ENCODE results near the gene EFHC1.

The EFHC1 gene

DNA sequence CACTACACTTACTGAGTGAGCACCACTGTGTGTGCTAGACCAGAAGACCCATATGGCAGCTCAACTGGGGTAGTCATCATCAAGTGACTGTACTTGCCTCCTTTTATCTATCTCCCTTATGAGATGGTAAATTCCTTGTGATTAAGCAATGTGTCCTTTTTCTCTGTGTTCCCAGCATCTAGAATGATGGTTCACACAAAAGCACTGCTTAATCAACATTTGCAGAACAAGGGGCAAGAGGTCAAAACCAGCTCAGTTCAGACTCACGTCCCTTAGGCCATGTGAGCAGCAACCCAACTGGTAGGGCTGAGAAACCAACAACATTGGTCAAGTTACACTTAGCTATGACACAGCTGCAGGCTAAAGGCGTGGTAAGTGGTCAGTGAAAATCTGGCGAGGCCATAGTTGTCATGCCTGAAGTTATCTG lies 146.7 kb downstream of the EFHC1 start:
- TF ChIP-seq FOXP2 (optimal IDR thresholded peaks at IDR 0.05; ENCODE audit: control extremely low read depth, extremely low read length, insufficient read depth) = no peak
- TF ChIP-seq EZH2 (IDR thresholded peaks at IDR 0.05) = no peak
- no peak for TF ChIP-seq POLR2AphosphoS5 (IDR thresholded peaks at IDR 0.05; ENCODE audit: borderline replicate concordance, low read depth, low read length)
- Histone ChIP-seq H3K9ac (ENCODE audit: insufficient read length) (no peak overlapping the region), H3K4me3 (no peak overlapping the region), H3K27ac (no peak overlapping the region), H3K36me3 (ENCODE audit: insufficient read depth, low read length) (no peaks in the 10 kb centered on the region), H3K9me3 (ENCODE audit: low read depth, low read length) (no peaks in the 10 kb centered on the region)
- no peak for DNase-seq (ENCODE audit: low read depth, low spot score)

DNA sequence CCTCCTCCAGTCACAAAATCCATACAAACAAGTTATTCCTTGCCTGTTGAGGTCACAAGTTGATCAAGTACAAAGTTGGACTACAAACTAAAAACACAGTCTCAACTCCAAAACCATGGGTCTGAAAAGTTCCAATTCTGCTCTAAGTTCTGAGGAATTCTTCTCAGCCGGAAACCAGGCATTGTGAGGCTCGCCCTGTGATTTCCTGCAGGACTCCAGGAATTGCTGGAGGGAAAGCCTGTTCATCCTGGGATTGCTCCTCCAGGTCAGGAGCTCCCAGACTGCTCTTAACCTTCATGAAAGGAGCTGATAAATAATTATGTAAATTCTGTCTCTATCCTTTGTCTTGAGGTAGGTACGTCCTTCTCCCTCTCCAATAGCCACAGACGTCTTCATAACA lies 148.2 kb downstream of the EFHC1 start:
- TF ChIP-seq EZH2 (IDR thresholded peaks at IDR 0.05) (no peak), FOXP2 (optimal IDR thresholded peaks at IDR 0.05; ENCODE audit: control extremely low read depth, extremely low read length, insufficient read depth) (no peak), POLR2AphosphoS5 (IDR thresholded peaks at IDR 0.05; ENCODE audit: borderline replicate concordance, low read depth, low read length) (no peak)
- H3K4me3 ChIP-seq = no peak overlapping the region
- DNase-seq (ENCODE audit: low read depth, low spot score) = no peak
- H3K36me3 ChIP-seq (ENCODE audit: insufficient read depth, low read length) = no peaks in the 10 kb centered on the region
- H3K27ac ChIP-seq = no peak overlapping the region
- no peak overlapping the region for H3K9ac ChIP-seq (ENCODE audit: insufficient read length)
- no peaks in the 10 kb centered on the region for H3K9me3 ChIP-seq (ENCODE audit: low read depth, low read length)

DNA sequence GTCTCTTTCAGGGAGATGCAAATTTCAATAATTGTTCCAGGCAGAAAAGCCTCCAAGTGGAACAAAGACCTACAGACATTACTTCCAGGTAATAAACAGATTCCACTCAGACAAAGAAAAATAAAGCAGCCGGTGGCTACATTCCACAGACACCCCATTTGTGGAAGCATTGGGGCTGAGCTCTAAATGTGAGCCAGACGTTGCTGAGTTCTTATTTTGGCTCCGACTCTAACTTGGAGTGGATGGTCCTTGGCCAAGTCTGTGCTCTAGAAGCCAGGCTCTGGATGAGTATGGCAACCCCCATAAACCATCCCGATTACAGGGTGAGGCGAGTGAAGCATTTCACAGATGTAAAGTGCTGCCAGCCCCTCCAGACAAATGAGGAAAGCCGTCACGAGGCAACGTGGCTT lies 150.2 kb downstream of the EFHC1 start:
- no peaks in the 10 kb centered on the region for H3K9me3 ChIP-seq (ENCODE audit: low read depth, low read length)
- no peak overlapping the region for H3K9ac ChIP-seq (ENCODE audit: insufficient read length)
- no peak for DNase-seq (ENCODE audit: low read depth, low spot score)
- no peak overlapping the region for H3K4me3 ChIP-seq
- no peaks in the 10 kb centered on the region for H3K36me3 ChIP-seq (ENCODE audit: insufficient read depth, low read length)
- no peak overlapping the region for H3K27ac ChIP-seq
- TF ChIP-seq FOXP2 (optimal IDR thresholded peaks at IDR 0.05; ENCODE audit: control extremely low read depth, extremely low read length, insufficient read depth) (no peak), EZH2 (IDR thresholded peaks at IDR 0.05) (no peak), POLR2AphosphoS5 (IDR thresholded peaks at IDR 0.05; ENCODE audit: borderline replicate concordance, low read depth, low read length) (no peak)

DNA sequence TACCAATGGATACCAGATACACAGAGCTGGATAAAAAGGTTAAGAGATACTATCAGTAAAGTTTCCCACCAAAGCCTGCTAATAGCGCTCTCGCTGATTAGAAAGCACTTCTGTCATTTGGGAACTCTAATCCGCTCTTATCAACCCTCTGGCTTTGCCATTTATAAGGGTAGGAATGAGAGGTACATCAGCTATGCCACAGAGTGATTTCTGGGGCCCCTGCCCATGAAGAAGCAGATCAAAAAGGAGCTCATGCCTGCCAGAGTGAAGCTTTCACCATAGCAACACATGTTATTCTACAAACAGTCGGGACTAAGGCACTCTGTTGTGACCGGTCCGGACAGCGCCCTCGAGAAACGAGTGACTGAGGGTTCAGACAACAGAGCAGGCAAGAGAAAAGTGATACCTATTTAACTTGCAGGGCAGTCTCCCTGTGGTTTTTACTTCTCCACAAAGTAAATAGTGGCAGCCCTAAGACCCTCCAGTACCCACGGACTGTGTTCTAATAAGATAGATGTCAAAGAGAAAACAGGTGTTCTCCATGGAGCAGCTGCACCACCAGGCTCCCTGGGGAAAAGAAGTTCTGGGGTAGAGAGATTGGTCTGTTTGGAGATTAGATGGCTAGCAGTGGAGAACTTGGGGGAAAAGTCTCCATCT lies 151.1 kb downstream of the EFHC1 start:
- Histone ChIP-seq H3K27ac (no peak overlapping the region), H3K36me3 (ENCODE audit: insufficient read depth, low read length) (no peaks in the 10 kb centered on the region), H3K9me3 (ENCODE audit: low read depth, low read length) (no peaks in the 10 kb centered on the region), H3K9ac (ENCODE audit: insufficient read length) (no peak overlapping the region), H3K4me3 (no peak overlapping the region)
- TF ChIP-seq FOXP2 (optimal IDR thresholded peaks at IDR 0.05; ENCODE audit: control extremely low read depth, extremely low read length, insufficient read depth) (no peak), EZH2 (IDR thresholded peaks at IDR 0.05) (no peak), POLR2AphosphoS5 (IDR thresholded peaks at IDR 0.05; ENCODE audit: borderline replicate concordance, low read depth, low read length) (no peak)
- no peak for DNase-seq (ENCODE audit: low read depth, low spot score)

DNA sequence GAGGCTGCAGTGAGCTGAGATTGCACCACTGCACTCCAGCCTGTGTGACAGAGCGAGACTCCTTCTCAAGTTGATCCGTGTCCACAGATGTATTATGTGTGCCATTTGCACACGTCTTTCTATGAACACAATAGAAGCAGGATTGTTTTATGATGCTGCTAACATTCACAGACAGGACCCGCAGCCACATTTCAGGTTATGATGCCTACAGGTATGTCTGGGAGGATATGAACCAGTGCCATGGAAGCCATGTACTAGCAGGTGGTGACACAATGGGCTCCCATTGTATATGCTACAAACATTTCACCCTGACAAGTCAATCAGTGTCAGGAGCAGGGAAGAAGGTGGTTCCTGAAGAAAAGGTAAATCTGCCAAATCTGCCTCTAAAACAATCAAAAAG lies 152.4 kb downstream of the EFHC1 start:
- Histone ChIP-seq H3K9ac (ENCODE audit: insufficient read length) (no peak overlapping the region), H3K36me3 (ENCODE audit: insufficient read depth, low read length) (no peaks in the 10 kb centered on the region), H3K9me3 (ENCODE audit: low read depth, low read length) (no peaks in the 10 kb centered on the region), H3K4me3 (no peak overlapping the region), H3K27ac (no peak overlapping the region)
- TF ChIP-seq EZH2 (IDR thresholded peaks at IDR 0.05) = no peak
- TF ChIP-seq POLR2AphosphoS5 (IDR thresholded peaks at IDR 0.05; ENCODE audit: borderline replicate concordance, low read depth, low read length) = no peak
- TF ChIP-seq FOXP2 (optimal IDR thresholded peaks at IDR 0.05; ENCODE audit: control extremely low read depth, extremely low read length, insufficient read depth) = no peak
- DNase-seq (ENCODE audit: low read depth, low spot score) = no peak

DNA sequence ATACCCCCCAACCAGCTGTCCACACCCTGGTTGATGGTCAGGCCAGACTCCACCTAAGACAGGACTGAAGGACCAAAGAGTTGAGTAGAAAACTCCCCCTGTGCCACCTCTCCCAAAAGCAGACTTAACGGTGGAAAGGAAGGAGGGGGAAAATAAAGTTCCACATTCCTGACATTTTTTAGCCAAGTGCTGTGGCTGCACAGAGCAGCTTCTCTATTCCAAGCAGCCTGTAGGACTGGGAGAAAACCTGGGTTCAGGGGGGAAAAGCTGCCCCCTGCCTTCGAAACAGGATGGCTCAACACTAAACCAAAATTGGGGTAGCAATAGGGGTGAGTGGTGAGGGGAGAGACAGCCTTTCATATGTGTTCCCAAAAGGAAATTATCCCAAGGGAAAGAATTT lies 153.2 kb downstream of the EFHC1 start:
- no peak for DNase-seq (ENCODE audit: low read depth, low spot score)
- Histone ChIP-seq H3K27ac (no peak overlapping the region), H3K36me3 (ENCODE audit: insufficient read depth, low read length) (no peaks in the 10 kb centered on the region), H3K4me3 (peak overlapping the region; percentile 31), H3K9me3 (ENCODE audit: low read depth, low read length) (no peaks in the 10 kb centered on the region), H3K9ac (ENCODE audit: insufficient read length) (no peak overlapping the region)
- TF ChIP-seq FOXP2 (optimal IDR thresholded peaks at IDR 0.05; ENCODE audit: control extremely low read depth, extremely low read length, insufficient read depth) = no peak

Data from SK-N-MC (cell line).